NCI-H2196 (cell line): ENCODE data around the gene ROBO4.

ENCODE experiments used
- DNase-seq: peaks from one replicate; lab custom pipeline; 2025; ENCODE audit not compliant: unreplicated experiment; lab: John Stamatoyannopoulos, UW

ROBO4 gene

GRCh38 chr11:124875401-124875800 is 22.3 kb downstream of the ROBO4 start:
- no peak for DNase-seq

GRCh38 chr11:124874571-124875255 is 23.0 kb downstream of the ROBO4 start:
- DNase-seq = no peak

GRCh38 chr11:124873951-124874350 is 23.7 kb downstream of the ROBO4 start:
- no peak for DNase-seq

GRCh38 chr11:124872741-124873140 is 24.9 kb downstream of the ROBO4 start:
- DNase-seq = no peak

GRCh38 chr11:124872280-124872679 is 25.4 kb downstream of the ROBO4 start:
- no peak for DNase-seq

GRCh38 chr11:124870430-124870829 is 27.2 kb downstream of the ROBO4 start:
- DNase-seq = no peak

- DNase-seq = no peak
Observed at GRCh38 chr11:124869856-124870387, 27.7 kb downstream of the ROBO4 start.

GRCh38 chr11:124869331-124869730 is 28.3 kb downstream of the ROBO4 start:
- DNase-seq = no peak

GRCh38 chr11:124868331-124869274 is 29.1 kb downstream of the ROBO4 start:
- no peak for DNase-seq

- DNase-seq = peak; percentile 6
Observed at GRCh38 chr11:124867700-124868099, 30.0 kb downstream of the ROBO4 start.

GRCh38 chr11:124865902-124866851 is 31.5 kb downstream of the ROBO4 start:
- DNase-seq = no peak

- DNase-seq = no peak
Observed at GRCh38 chr11:124865181-124865901, 32.3 kb downstream of the ROBO4 start, which contains the start of gene ROBO3. TSS of gene ROBO3 (plus strand) at chr11:124865432. CDS start at chr11:124865578, 146 bp downstream.

GRCh38 chr11:124864892-124865180 is 32.8 kb downstream of the ROBO4 start:
- DNase-seq = no peak

- DNase-seq = no peak
Observed at GRCh38 chr11:124864176-124864891, 33.3 kb downstream of the ROBO4 start.

- DNase-seq = no peak
Observed at GRCh38 chr11:124863826-124864165, 33.9 kb downstream of the ROBO4 start.

GRCh38 chr11:124863137-124863825 is 34.4 kb downstream of the ROBO4 start:
- peak; percentile 33 for DNase-seq

- DNase-seq = no peak
Observed at GRCh38 chr11:124861670-124862069, 36.0 kb downstream of the ROBO4 start.

GRCh38 chr11:124859171-124859570 is 38.5 kb downstream of the ROBO4 start:
- DNase-seq = no peak

GRCh38 chr11:124846070-124846673 is 51.5 kb downstream of the ROBO4 start:
- DNase-seq = no peak
